ENCODE data around the gene THSD7B.

The THSD7B gene

GRCh38 chr2:136901732-136902131, 136.4 kb downstream of the THSD7B start:
- Histone ChIP-seq H3K9ac (ENCODE audit: low read depth, low read length, poor library complexity, severe bottlenecking) (no peak overlapping the region), H4K20me1 (ENCODE audit: insufficient read depth, low read length, poor library complexity, severe bottlenecking) (no peaks in the 10 kb centered on the region), H3K9me3 (ENCODE audit: insufficient read depth, low read depth, low read length) (no peaks in the 10 kb centered on the region), H2AFZ (ENCODE audit: low read length) (no peak overlapping the region), H3F3A (ENCODE audit: low read depth) (no peaks in the 10 kb centered on the region), H3K9me2 (replicated peaks; ENCODE audit: low read depth, low read length) (no peaks in the 10 kb centered on the region), H3K4me2 (ENCODE audit: low read depth, low read length, poor library complexity, severe bottlenecking) (no peak overlapping the region), H3K4me3 (ENCODE audit: low read length, poor library complexity, severe bottlenecking) (no peak overlapping the region), H3K79me2 (ENCODE audit: insufficient read depth, low read length) (no peaks in the 10 kb centered on the region), H3K27me3 (ENCODE audit: insufficient read depth, low read length, poor library complexity, severe bottlenecking) (no peaks in the 10 kb centered on the region), H3K4me1 (ENCODE audit: insufficient read depth, low read length, poor library complexity, severe bottlenecking) (no peaks in the 10 kb centered on the region), H3K36me3 (ENCODE audit: insufficient read depth, low read length) (no peaks in the 10 kb centered on the region)
- TF ChIP-seq, protein P1, sequence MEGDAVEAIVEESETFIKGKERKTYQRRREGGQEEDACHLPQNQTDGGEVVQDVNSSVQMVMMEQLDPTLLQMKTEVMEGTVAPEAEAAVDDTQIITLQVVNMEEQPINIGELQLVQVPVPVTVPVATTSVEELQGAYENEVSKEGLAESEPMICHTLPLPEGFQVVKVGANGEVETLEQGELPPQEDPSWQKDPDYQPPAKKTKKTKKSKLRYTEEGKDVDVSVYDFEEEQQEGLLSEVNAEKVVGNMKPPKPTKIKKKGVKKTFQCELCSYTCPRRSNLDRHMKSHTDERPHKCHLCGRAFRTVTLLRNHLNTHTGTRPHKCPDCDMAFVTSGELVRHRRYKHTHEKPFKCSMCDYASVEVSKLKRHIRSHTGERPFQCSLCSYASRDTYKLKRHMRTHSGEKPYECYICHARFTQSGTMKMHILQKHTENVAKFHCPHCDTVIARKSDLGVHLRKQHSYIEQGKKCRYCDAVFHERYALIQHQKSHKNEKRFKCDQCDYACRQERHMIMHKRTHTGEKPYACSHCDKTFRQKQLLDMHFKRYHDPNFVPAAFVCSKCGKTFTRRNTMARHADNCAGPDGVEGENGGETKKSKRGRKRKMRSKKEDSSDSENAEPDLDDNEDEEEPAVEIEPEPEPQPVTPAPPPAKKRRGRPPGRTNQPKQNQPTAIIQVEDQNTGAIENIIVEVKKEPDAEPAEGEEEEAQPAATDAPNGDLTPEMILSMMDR (conservative IDR thresholded peaks at IDR 0.05; ENCODE audit: low read length): no peak
- TF ChIP-seq EZH2phosphoT487 (IDR thresholded peaks at IDR 0.05; ENCODE audit: borderline replicate concordance): no peak

DNA sequence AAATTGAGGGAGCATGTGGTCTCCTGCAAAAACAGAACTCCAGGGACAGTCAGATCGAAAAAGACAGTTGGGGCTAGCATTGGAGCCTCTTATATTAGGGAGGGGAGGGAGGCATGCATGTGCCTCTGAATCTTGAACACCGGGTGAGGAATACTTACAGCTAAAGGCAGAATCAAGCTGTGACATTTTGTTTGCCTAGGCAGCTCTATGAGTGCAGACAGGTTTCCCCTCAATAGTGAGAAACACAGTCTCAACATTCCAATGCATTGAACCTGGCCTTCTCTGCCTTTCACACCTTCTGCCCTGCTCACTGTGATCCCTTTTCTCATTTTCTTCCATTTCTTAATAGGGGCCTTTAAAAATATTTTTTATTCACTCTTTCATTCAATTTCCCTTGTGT, 140.4 kb downstream of the THSD7B start:
- H2AFZ ChIP-seq (ENCODE audit: low read length): no peak overlapping the region
- no peaks in the 10 kb centered on the region for H3K4me1 ChIP-seq (ENCODE audit: insufficient read depth, low read length, poor library complexity, severe bottlenecking)
- no peak overlapping the region for H3K9ac ChIP-seq (ENCODE audit: low read depth, low read length, poor library complexity, severe bottlenecking)
- no peaks in the 10 kb centered on the region for H3K9me3 ChIP-seq (ENCODE audit: insufficient read depth, low read depth, low read length)
- no peaks in the 10 kb centered on the region for H3K9me2 ChIP-seq (replicated peaks; ENCODE audit: low read depth, low read length)
- H3K27me3 ChIP-seq (ENCODE audit: insufficient read depth, low read length, poor library complexity, severe bottlenecking): no peaks in the 10 kb centered on the region
- H3K4me2 ChIP-seq (ENCODE audit: low read depth, low read length, poor library complexity, severe bottlenecking): no peak overlapping the region
- H3K79me2 ChIP-seq (ENCODE audit: insufficient read depth, low read length): no peaks in the 10 kb centered on the region
- H3K36me3 ChIP-seq (ENCODE audit: insufficient read depth, low read length): no peaks in the 10 kb centered on the region
- no peaks in the 10 kb centered on the region for H4K20me1 ChIP-seq (ENCODE audit: insufficient read depth, low read length, poor library complexity, severe bottlenecking)
- H3F3A ChIP-seq (ENCODE audit: low read depth): no peaks in the 10 kb centered on the region
- no peak for TF ChIP-seq EZH2phosphoT487 (IDR thresholded peaks at IDR 0.05; ENCODE audit: borderline replicate concordance)
- TF ChIP-seq, protein P1 (conservative IDR thresholded peaks at IDR 0.05; ENCODE audit: low read length): no peak
- no peak overlapping the region for H3K4me3 ChIP-seq (ENCODE audit: low read length, poor library complexity, severe bottlenecking)

- Histone ChIP-seq H3K4me1 (ENCODE audit: insufficient read depth, low read length, poor library complexity, severe bottlenecking) (no peaks in the 10 kb centered on the region), H2AFZ (ENCODE audit: low read length) (no peak overlapping the region), H3K36me3 (ENCODE audit: insufficient read depth, low read length) (no peaks in the 10 kb centered on the region)
Measured at GRCh38 chr2:136909777-136910176, 144.4 kb downstream of the THSD7B start.

More at GRCh38 chr2:136909777-136910176, 144.4 kb downstream of the THSD7B start:
- H3K9ac ChIP-seq (ENCODE audit: low read depth, low read length, poor library complexity, severe bottlenecking): no peak overlapping the region
- H4K20me1 ChIP-seq (ENCODE audit: insufficient read depth, low read length, poor library complexity, severe bottlenecking): no peaks in the 10 kb centered on the region
- H3K9me2 ChIP-seq (replicated peaks; ENCODE audit: low read depth, low read length): no peaks in the 10 kb centered on the region
- H3K79me2 ChIP-seq (ENCODE audit: insufficient read depth, low read length): no peaks in the 10 kb centered on the region
- H3K9me3 ChIP-seq (ENCODE audit: insufficient read depth, low read depth, low read length): no peaks in the 10 kb centered on the region
- no peak overlapping the region for H3K4me2 ChIP-seq (ENCODE audit: low read depth, low read length, poor library complexity, severe bottlenecking)
- no peak for TF ChIP-seq EZH2phosphoT487 (IDR thresholded peaks at IDR 0.05; ENCODE audit: borderline replicate concordance)
- TF ChIP-seq, protein P1 (conservative IDR thresholded peaks at IDR 0.05; ENCODE audit: low read length): no peak
- H3F3A ChIP-seq (ENCODE audit: low read depth): no peaks in the 10 kb centered on the region
- H3K4me3 ChIP-seq (ENCODE audit: low read length, poor library complexity, severe bottlenecking): no peak overlapping the region
- H3K27me3 ChIP-seq (ENCODE audit: insufficient read depth, low read length, poor library complexity, severe bottlenecking): no peaks in the 10 kb centered on the region

Data from Loucy (cell line).